Brain microvascular endothelial cell (primary cell): ENCODE measurements around the gene SHISA4.

Source experiments
- DNase-seq: peaks from one replicate; pipeline ENCODE4 v3.0.0-alpha.2; 2020
- H3K27ac ChIP-seq: fragments of 250-450 bp; sonication (Bioruptor Pico); 2 replicates; pipeline ENCODE4 v1.5.1; 2020; ENCODE audit warnings: mild to moderate bottlenecking, moderate library complexity
- H3K27me3 ChIP-seq: fragments of 250-450 bp; sonication (Bioruptor Pico); replicated peaks from 2 replicates; pipeline ENCODE4 v1.5.1; 2020; ENCODE audit warnings: mild to moderate bottlenecking
- H3K36me3 ChIP-seq: fragments of 250-450 bp; sonication (Bioruptor Pico); replicated peaks from 2 replicates; pipeline ENCODE4 v1.5.1; 2020; ENCODE audit warnings: mild to moderate bottlenecking
- H3K4me3 ChIP-seq: 2 replicates; pipeline ENCODE4 v1.5.1; 2011; ENCODE audit warnings: low read depth, mild to moderate bottlenecking, control low read depth, low read length, moderate library complexity
- CTCF ChIP-seq: IDR thresholded peaks from 2 replicates; pipeline ENCODE4 v1.5.1; 2011; ENCODE audit warnings: low read depth, mild to moderate bottlenecking, moderate library complexity, low read length, control low read depth, inconsistent platforms; ENCODE audit errors: missing control alignments
- in situ Hi-C: cut with HindIII; loops from 2 replicates; pipeline ENCODE4 v1.10.0; 2017; ENCODE audit warnings: low sequenced_read_pairs, low pct_ligation_motif_present

The SHISA4 gene

GRCh38 chr1:201883786-201884185 lies 4.9 kb upstream of the SHISA4 start:
- Histone ChIP-seq H3K4me3 (no peak overlapping the region), H3K36me3 (no peaks in the 10 kb centered on the region), H3K27me3 (no peaks in the 10 kb centered on the region), H3K27ac (no peak overlapping the region)
- DNase-seq: no peak
- no peak for TF ChIP-seq CTCF
- in situ Hi-C loops: no loop called here

- Histone ChIP-seq H3K27me3 (no peaks in the 10 kb centered on the region), H3K27ac (no peak overlapping the region), H3K36me3 (no peaks in the 10 kb centered on the region), H3K4me3 (no peak overlapping the region)
- DNase-seq: no peak
- no peak for TF ChIP-seq CTCF
- in situ Hi-C loops: no loop called here
These were observed 4.3 kb upstream of the SHISA4 start for GRCh38 chr1:201884425-201884824.

- in situ Hi-C loops: no loop called here
These were observed 3.1 kb upstream of the SHISA4 start for GRCh38 chr1:201885531-201886075.

GRCh38 chr1:201886103-201886885 lies 2.4 kb upstream of the SHISA4 start:
- no peak overlapping the region for H3K27ac ChIP-seq
- TF ChIP-seq CTCF: no peak
- no peaks in the 10 kb centered on the region for H3K27me3 ChIP-seq
- H3K36me3 ChIP-seq: no peaks in the 10 kb centered on the region
- H3K4me3 ChIP-seq: no peak overlapping the region
- in situ Hi-C loops: no loop called here
- DNase-seq: no peak

More at GRCh38 chr1:201885531-201886075, 3.1 kb upstream of the SHISA4 start:
- no peak overlapping the region for H3K27ac ChIP-seq
- no peaks in the 10 kb centered on the region for H3K36me3 ChIP-seq
- TF ChIP-seq CTCF: no peak
- H3K4me3 ChIP-seq: no peak overlapping the region
- no peak for DNase-seq
- H3K27me3 ChIP-seq: no peaks in the 10 kb centered on the region

GRCh38 chr1:201887116-201887866 lies 1.4 kb upstream of the SHISA4 start:
- H3K27me3 ChIP-seq: no peaks in the 10 kb centered on the region
- no peaks in the 10 kb centered on the region for H3K36me3 ChIP-seq

More at GRCh38 chr1:201887116-201887866, 1.4 kb upstream of the SHISA4 start:
- TF ChIP-seq CTCF: no peak
- no peak for DNase-seq
- H3K4me3 ChIP-seq: no peak overlapping the region
- in situ Hi-C loops: no loop called here
- H3K27ac ChIP-seq: no peak overlapping the region
